ENCODE data around the gene DOK5.

DOK5 gene

DNA sequence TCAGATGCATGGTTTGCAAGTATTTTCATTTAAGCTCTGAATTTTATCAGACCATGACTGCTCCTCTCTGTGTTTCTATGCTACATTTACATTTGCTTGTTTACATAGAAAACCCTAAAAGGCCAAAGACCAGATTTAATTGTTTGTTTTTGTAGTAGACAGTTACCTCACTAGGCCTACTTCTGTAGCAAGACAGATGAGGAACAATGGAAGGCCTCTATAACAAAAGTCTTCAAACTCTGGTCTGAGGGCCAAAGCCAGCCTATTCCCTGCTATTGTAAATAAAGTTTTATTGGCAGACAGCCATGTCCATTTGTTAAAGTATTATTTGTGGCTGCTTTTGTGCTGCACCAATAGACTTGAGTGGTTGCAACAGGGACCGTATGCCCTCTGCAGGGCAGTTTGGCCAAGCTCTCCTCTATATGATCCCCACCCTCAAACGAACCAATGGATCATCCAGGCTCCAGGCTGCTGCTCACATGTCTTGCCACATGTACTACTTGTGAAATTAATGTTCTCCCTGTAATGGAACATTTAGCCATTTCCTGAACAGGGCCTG is 182.0 kb downstream of the DOK5 start:
- DNase-seq (ENCODE audit: low read depth): no peak
- no peak overlapping the region for H3K4me3 ChIP-seq (ENCODE audit: control insufficient read depth, low read depth, low read length)
- TF ChIP-seq, protein P1, sequence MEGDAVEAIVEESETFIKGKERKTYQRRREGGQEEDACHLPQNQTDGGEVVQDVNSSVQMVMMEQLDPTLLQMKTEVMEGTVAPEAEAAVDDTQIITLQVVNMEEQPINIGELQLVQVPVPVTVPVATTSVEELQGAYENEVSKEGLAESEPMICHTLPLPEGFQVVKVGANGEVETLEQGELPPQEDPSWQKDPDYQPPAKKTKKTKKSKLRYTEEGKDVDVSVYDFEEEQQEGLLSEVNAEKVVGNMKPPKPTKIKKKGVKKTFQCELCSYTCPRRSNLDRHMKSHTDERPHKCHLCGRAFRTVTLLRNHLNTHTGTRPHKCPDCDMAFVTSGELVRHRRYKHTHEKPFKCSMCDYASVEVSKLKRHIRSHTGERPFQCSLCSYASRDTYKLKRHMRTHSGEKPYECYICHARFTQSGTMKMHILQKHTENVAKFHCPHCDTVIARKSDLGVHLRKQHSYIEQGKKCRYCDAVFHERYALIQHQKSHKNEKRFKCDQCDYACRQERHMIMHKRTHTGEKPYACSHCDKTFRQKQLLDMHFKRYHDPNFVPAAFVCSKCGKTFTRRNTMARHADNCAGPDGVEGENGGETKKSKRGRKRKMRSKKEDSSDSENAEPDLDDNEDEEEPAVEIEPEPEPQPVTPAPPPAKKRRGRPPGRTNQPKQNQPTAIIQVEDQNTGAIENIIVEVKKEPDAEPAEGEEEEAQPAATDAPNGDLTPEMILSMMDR (IDR thresholded peaks at IDR 0.05; ENCODE audit: control insufficient read depth, insufficient read depth, low read depth, low read length, missing control alignments): no peak

DNA sequence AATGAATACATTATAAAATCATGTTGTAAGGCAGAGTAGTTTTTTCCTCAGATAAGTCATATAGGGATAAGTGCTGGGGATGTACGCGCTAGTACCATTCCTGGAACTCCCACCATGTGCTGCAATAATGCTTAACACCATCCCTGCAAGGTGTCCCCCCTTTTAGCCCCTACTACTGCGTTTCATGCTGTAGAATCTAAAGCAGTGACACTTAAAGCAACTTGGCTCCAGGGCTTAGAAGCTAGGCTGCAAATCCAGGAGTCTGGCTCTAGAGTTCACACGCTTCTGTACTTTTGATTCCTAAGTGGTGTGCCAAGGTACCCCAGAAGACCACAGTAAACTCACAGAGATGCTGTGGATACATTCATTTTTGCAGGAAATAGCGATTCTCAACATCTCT is 183.1 kb downstream of the DOK5 start:
- no peak for DNase-seq (ENCODE audit: low read depth)
- TF ChIP-seq, protein P1 (IDR thresholded peaks at IDR 0.05; ENCODE audit: control insufficient read depth, insufficient read depth, low read depth, low read length, missing control alignments): no peak
- no peak overlapping the region for H3K4me3 ChIP-seq (ENCODE audit: control insufficient read depth, low read depth, low read length)

DNA sequence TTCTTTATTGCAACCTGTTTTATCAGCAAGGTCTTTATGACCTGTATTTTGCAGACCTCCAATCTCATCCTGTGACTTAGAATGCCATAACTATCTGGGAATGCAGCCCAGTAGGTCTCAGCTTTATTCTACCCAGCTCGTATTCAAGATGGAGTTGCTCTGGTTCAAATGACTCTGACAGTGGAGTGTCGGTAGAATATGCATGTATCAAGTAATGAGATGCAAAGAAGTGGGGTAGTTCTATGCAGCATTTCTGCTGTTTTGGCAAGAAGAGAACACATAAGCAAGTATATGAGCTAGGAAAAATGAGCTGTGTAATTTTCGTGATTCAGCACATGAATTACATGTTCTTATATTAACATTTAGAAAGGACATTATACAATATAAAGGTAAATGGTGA is 185.9 kb downstream of the DOK5 start:
- no peak for DNase-seq (ENCODE audit: low read depth)
- TF ChIP-seq, protein P1 (IDR thresholded peaks at IDR 0.05; ENCODE audit: control insufficient read depth, insufficient read depth, low read depth, low read length, missing control alignments): no peak
- H3K4me3 ChIP-seq (ENCODE audit: control insufficient read depth, low read depth, low read length): no peak overlapping the region

DNA sequence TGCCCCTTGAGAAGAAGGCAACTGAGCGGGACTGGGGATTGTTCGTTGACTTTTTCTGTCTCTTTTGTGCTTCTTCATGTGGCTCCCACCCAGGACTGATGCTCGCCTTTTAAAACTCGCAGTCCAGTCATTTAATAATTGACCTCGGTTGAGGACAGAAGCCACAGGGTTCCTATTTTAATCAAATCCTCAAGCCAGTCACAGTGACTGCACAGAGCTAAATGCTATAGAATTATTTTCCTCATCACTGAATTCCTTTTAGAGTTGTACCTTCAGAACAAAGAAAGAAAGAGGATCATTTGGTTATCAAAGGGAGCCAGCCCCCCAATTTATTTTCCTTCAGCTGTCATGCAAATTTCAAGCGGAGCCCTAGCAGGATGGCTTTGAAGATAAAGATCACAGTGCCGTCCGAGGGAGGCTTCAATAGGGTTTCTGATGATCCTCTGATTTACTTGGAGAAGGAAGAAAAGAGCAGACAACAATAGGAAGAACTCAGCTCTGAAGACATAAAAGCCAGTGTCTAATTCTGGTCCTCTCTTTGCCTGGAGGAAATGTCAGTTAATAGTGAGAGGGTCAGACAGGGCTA is 186.6 kb downstream of the DOK5 start:
- DNase-seq (ENCODE audit: low read depth): no peak
- TF ChIP-seq, protein P1 (IDR thresholded peaks at IDR 0.05; ENCODE audit: control insufficient read depth, insufficient read depth, low read depth, low read length, missing control alignments): no peak
- no peak overlapping the region for H3K4me3 ChIP-seq (ENCODE audit: control insufficient read depth, low read depth, low read length)

DNA sequence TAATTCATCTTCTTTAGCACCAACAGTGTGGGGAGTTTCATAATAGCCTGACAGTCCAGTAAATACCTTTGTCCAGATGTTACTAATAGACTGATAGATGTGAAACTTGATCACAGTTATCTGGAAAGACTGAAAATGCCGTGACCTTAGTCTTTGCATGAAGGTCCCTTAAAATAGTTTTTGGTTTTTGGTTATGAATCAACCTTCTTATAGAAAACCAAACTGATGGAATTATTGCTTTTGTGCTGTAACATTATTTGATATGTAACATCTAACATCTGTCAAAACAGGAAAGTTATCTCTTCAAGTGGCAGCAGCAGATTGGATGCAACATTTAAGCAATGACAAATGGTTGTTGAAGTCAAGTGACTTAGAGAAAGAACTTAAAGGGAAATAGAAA is 190.4 kb downstream of the DOK5 start:
- TF ChIP-seq, protein P1 (IDR thresholded peaks at IDR 0.05; ENCODE audit: control insufficient read depth, insufficient read depth, low read depth, low read length, missing control alignments): no peak
- DNase-seq (ENCODE audit: low read depth): no peak
- no peak overlapping the region for H3K4me3 ChIP-seq (ENCODE audit: control insufficient read depth, low read depth, low read length)

DNA sequence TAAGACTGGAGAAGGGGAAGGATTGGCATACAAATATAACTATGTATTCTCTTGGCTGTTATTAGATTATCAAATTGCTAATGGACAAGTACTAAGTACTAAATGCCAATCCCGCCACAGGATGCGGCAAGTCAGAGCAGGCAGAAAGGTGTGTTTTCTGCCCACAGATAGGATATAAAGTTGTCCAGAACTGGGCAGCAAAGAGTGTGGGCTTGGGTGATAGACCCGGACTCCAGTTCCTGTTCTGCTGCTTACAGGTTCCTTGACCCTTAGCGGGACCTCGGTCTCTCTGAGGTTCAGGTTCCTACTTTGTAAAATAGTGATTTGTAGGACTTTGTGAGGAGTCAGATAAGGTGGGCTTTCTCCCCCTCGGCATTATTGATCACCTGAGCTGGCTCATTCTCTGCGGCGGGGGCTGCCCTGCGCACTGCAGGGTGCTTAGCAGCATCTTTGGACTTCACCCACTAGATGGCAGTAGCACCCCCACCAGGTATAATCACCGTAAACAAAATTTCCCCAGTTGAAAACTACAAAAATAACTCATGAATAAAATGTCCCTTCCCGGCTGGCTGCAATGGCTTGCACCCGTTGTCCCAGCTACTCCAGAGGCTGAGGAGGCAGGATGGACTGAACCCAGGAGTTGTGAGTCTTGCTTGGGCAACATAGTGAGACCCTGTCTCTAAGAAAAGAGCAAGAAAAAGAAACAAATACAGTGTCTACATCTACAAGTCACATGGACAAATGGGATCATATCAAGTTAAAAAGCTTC is 193.1 kb downstream of the DOK5 start:
- DNase-seq (ENCODE audit: low read depth): no peak
- TF ChIP-seq, protein P1 (IDR thresholded peaks at IDR 0.05; ENCODE audit: control insufficient read depth, insufficient read depth, low read depth, low read length, missing control alignments): peak; percentile 75
- H3K4me3 ChIP-seq (ENCODE audit: control insufficient read depth, low read depth, low read length): no peak overlapping the region

Data from AG09309 (cell line).